NCI-H1436 (cell line): Measurements from ENCODE around the gene RPL21.
"Not testable (repeated sequence)": the region's sequence is repeated elsewhere in the genome, so short reads cannot be mapped to it uniquely, and the experiment has no call there.

Experiments
- DNase-seq: peaks from one replicate; lab custom pipeline; 2025; lab: John Stamatoyannopoulos, UW

Gene RPL21

GRCh38 chr13:27289011-27289665 lies 37.8 kb downstream of the RPL21 start:
- no peak for DNase-seq

- no peak for DNase-seq
Observed at GRCh38 chr13:27290715-27291114, 39.4 kb downstream of the RPL21 start.

- not testable (repeated sequence) for DNase-seq
Observed at GRCh38 chr13:27291967-27292366, 40.6 kb downstream of the RPL21 start.

- DNase-seq: no peak
Observed at GRCh38 chr13:27293076-27293691, 41.8 kb downstream of the RPL21 start.

GRCh38 chr13:27293873-27294515 lies 42.6 kb downstream of the RPL21 start:
- no peak for DNase-seq

- no peak for DNase-seq
Observed at GRCh38 chr13:27295096-27295495, 43.7 kb downstream of the RPL21 start.

GRCh38 chr13:27295660-27296059 lies 44.3 kb downstream of the RPL21 start:
- no peak for DNase-seq

GRCh38 chr13:27296496-27296895 lies 45.1 kb downstream of the RPL21 start:
- no peak for DNase-seq

GRCh38 chr13:27298849-27299248 lies 47.5 kb downstream of the RPL21 start:
- no peak for DNase-seq

GRCh38 chr13:27300406-27300805 lies 49.0 kb downstream of the RPL21 start:
- not testable (repeated sequence) for DNase-seq

GRCh38 chr13:27300941-27301586 lies 49.7 kb downstream of the RPL21 start:
- DNase-seq: no peak

- DNase-seq: no peak
Observed at GRCh38 chr13:27302643-27303262, 51.4 kb downstream of the RPL21 start.

- DNase-seq: no peak
Observed at GRCh38 chr13:27304099-27304498, 52.7 kb downstream of the RPL21 start.

- DNase-seq: no peak
Observed at GRCh38 chr13:27304611-27305010, 53.3 kb downstream of the RPL21 start.
